HG02763 (cell line): ENCODE results near the gene ZBTB21.
"Not testable (repeated sequence)": the region's sequence is repeated elsewhere in the genome, so short reads cannot be mapped to it uniquely, and the experiment has no call there.

Experiments
- ATAC-seq: cut with Tn5 transposase; IDR thresholded peaks from one replicate; pipeline ENCODE4 v1.9.1; 2021; ENCODE audit warnings: mild to moderate bottlenecking, moderate library complexity; ENCODE audit not compliant: unreplicated experiment

ZBTB21 gene

GRCh38 chr21:41971891-41972290 is 38.3 kb downstream of the ZBTB21 start:
- ATAC-seq: no peak

- no peak for ATAC-seq
Measured at GRCh38 chr21:41970751-41971653, 39.2 kb downstream of the ZBTB21 start.

- no peak for ATAC-seq
Measured at GRCh38 chr21:41970106-41970391, 40.1 kb downstream of the ZBTB21 start.

DNA sequence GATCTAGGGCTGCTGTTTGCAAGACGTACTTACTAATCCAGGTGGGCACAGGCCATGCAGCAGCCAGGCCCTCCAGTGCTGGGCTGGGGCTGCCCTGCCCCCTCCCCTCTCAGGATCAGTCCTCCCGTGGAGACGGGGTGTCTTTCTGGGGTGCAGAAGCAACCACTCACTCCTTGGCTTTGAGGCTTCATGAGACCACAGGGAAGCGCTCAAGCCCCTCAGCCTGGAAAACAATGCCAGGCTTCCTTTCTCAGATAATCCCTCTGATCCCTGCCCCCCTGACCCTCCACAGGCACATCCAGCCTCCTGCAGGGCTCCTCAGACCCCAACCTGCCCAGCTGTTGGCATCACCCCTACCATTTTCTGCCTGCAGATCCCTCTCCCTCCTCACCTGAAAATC is 42.5 kb downstream of the ZBTB21 start:
- ATAC-seq: no peak

DNA sequence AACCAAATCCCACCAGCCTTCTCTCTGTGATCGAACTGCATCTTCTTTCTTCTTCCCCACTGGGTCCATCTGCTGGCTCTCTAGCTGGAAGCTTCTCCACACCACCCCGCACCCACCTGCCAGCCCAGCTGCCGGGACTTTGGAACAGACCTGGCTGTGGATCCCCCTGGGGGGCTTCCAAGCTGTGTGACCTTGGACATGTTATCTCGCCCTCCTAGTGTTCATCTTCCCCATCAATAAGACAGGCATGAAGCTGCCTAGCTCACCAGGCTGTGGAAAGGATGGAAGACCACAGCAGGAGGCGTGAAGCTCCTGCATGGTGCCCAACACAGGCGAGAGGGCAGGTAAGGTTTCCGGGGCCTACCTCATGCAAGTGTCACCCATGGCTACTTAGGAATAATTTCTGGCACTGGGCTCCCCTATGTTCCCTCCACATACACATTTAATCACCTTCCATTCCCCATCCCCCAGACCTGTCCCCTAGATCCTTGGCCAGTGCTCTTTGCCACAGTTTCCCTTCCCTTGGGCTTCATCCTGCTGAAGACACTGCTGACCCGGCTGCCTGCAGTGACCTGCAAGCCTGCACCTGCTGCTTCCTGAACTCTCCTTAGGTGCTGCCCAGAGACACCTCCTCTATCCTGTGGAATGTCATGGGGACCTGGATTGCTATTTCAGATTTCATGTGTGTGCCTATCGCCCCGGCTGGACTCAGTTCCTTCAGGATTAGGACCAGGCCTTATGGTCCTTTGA is 43.1 kb downstream of the ZBTB21 start:
- ATAC-seq: no peak

DNA sequence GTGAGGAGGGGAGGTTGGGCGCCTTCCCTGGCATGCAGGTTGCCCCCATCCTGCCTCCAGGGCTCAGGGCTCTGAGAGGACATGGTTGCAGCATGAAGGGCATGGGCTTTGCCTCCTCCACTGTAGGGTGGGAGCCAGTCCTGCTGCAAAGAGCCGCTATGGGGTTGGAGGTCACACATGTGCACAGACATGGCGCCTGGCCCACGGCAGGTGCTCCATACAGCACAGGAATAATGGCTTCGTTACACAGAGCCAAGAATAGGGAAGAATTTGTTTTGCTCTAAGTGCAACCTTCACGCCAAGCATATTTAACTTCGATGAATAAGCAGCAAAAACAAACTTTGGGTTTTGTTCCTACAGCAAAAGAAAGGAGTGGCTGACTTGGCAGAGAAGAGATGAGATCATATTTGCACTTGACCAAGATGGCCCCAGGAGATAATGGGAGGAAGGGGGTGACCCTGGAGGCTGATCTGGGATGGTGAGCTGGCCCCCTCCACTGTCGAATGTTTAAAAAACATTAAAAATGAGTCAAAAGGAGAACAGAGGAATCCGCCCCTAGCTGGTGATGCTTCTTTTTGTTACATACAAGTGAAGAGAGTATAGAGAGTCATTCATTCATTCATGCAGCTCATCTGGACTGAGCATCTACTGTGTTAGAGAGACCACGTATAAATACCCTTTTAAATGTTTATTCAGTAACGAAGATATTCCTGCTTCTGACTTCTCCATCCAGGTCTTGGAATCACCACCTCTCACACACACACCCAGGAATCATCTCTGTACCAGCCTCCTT is 43.9 kb downstream of the ZBTB21 start:
- ATAC-seq: no peak

GRCh38 chr21:41965461-41966013 is 44.6 kb downstream of the ZBTB21 start:
- ATAC-seq: no peak

DNA sequence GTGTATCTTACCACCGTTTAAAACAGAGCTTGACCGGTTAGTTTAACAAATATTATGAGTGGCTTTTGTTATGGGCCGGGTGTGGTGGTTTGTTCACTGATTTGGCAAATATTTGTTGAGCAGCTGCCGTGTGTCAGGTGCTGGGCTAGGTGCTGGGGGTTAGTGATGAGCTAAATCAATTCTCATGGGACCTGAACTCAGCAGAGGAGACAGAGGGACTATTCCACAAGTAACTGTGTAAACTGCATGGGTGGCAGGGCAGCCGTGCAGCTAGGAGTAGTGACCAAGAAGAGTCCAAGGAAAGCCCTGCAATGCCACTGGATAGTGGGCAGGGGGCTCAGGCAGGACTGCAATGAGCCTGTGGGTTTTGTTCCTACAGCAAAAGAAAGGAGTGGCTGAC is 45.1 kb downstream of the ZBTB21 start:
- ATAC-seq: no peak

DNA sequence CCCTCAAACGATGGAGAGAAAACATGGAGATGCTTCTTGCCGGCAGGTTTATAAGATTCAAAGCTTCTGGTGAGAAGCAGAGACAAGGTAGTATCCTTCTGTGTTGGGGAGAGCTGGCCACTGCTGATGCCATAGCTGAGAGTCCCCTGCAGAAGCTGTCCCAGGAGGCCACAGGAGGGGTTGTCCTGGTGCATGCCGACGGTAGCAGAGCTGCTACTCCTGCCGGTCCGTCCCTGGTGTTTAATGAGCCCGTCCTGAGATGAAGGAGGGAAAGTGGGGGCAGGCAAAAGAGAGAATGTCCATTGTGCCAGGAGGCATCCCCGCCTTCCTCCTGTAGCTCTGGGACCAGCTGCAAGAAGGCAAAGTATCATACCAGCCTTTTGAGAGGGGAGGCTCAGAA is 46.0 kb downstream of the ZBTB21 start:
- ATAC-seq: no peak

DNA sequence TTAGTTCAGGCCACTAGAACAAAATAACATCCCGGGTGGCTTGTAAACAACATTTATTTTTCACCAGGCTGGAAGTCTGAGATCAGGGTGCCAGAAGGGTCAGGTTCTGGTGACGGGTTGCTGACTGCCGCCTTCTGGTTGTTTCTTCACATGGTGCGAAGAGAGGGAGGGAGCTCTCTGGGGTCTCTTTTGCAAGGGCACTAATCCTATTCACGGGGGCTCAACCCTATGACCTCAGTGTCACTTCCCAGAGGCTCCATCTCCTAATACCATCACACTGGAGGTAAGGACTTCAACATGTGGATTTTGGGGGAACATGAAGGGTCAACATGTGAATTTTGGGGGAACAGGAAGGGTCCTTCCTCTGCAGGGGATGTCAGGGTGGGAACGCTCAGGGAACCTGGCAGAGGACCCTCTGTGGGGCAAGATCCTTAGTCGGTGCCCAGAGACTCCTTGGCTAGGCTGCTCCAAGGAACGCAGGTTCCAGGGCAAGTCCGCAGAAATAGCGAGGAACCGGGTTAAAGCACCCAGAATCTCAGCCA is 47.7 kb downstream of the ZBTB21 start:
- no peak for ATAC-seq

DNA sequence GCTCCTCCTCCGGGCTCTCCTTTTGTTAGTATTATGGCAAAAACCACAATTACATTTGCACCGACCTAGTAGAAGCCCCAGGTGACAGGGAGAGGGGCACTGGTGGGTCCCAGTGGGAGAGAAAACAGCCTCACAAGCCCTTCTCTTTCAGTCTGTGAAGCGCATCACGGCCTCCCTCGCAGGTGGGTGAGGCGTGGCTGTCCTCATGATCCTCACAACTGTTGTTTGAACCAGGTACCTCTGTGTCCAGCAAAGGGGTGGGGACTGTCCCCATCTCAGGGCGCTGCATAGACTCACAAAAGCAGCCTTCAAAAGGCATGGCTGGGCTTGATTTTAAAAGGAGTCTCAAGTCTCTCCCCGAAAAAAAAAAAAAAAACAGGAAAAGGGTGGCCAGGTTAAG is 48.4 kb downstream of the ZBTB21 start:
- no peak for ATAC-seq

- ATAC-seq: no peak
Measured at GRCh38 chr21:41961282-41961701, 48.9 kb downstream of the ZBTB21 start.

DNA sequence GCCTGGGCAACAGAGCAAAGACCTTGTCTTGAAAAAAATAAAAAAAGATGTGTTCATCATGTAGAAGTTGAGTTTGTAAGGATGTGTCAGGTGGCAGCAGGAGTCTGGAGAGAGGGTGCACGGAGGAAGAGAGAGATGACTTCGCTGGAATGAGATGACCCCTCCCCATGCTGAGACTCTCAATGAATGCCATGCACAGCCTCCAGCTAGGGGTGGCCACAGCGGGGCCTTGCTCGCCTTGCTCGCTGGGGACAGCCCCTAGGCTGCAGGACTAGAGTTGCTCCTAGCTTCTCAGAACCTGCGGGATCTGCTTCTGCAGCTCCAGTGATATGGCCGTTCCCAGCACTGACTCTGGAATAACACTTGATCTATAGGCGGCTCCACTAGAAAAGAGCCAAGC is 49.8 kb downstream of the ZBTB21 start:
- no peak for ATAC-seq

GRCh38 chr21:41959697-41960096 is 50.5 kb downstream of the ZBTB21 start:
- not testable (repeated sequence) for ATAC-seq

GRCh38 chr21:41958886-41959563 is 51.1 kb downstream of the ZBTB21 start:
- ATAC-seq: no peak

- ATAC-seq: no peak
Measured at GRCh38 chr21:41957991-41958766, 52.0 kb downstream of the ZBTB21 start.

GRCh38 chr21:41956926-41957729 is 53.0 kb downstream of the ZBTB21 start:
- no peak for ATAC-seq

- no peak for ATAC-seq
Measured at GRCh38 chr21:41955516-41955915, 54.6 kb downstream of the ZBTB21 start.
